HepG2 (cell line): ENCODE data around the gene NCOA1. TPM values are rescaled to one million over a fixed set of nuclear protein-coding genes. Genes with fewer than 3 reads are reported as not detected.
A peak's percentile ranks its signal among the peaks of the same experiment; 100 is the strongest.

ENCODE experiments used
- CERS6 ChIP-seq: sonication (generic); formaldehyde crosslinking; IDR thresholded peaks from 2 replicates; pipeline ENCODE4 v1.5.0; 2020; ENCODE audit warnings: missing genetic modification reagents
- CREB1 ChIP-seq, 2 experiments: fragments of 450-650 bp in 1 of 2; IDR thresholded peaks; 2 replicates each; pipeline ENCODE4 v1.6.1; 2016 to 2017; ENCODE audit warnings: control low read depth in 1 of 2, mild to moderate bottlenecking in 1 of 2, missing compliant biosample characterization in 1 of 2, missing genetic modification characterization in 1 of 2
- IKZF1 ChIP-seq: fragments of 450-650 bp; IDR thresholded peaks from 2 replicates; pipeline ENCODE4 v1.7.1; 2016
- ISX ChIP-seq: sonication (generic); formaldehyde crosslinking; conservative IDR thresholded peaks from 2 replicates; pipeline ENCODE4 v1.5.0; 2020; ENCODE audit warnings: missing genetic modification reagents
- MYC ChIP-seq: sonication (generic); formaldehyde crosslinking; IDR thresholded peaks from 2 replicates; pipeline ENCODE4 v1.9.0; 2021; ENCODE audit warnings: missing genetic modification reagents, borderline replicate concordance
- PHF8 ChIP-seq: sonication (generic); formaldehyde crosslinking; IDR thresholded peaks from 2 replicates; pipeline ENCODE4 v1.5.0; 2020; ENCODE audit warnings: missing genetic modification reagents
- SRSF1 ChIP-seq: fragments of 200-400 bp; formaldehyde crosslinking; optimal IDR thresholded peaks from 2 replicates; pipeline ENCODE3; 2017; ENCODE audit warnings: mild to moderate bottlenecking, low read depth, low read length, moderate library complexity
- TFAP4 ChIP-seq: sonication (generic); IDR thresholded peaks from 2 replicates; pipeline ENCODE4 v1.6.1; 2016; ENCODE audit warnings: low read depth, borderline replicate concordance
- TFDP1 ChIP-seq: IDR thresholded peaks from 2 replicates; pipeline ENCODE4 v1.6.1; 2016; ENCODE audit warnings: missing compliant biosample characterization, missing genetic modification reagents, borderline replicate concordance
- ZBTB43 ChIP-seq: sonication (generic); formaldehyde crosslinking; conservative IDR thresholded peaks from 2 replicates; pipeline ENCODE4 v1.4.0; 2020; ENCODE audit warnings: missing genetic modification reagents
- ZBTB46 ChIP-seq: sonication (generic); formaldehyde crosslinking; IDR thresholded peaks from 2 replicates; pipeline ENCODE4 v1.4.0; 2020; ENCODE audit warnings: mild to moderate bottlenecking, missing genetic modification reagents, borderline replicate concordance
- ZBTB7B ChIP-seq: sonication (generic); formaldehyde crosslinking; IDR thresholded peaks from 2 replicates; pipeline ENCODE4 v1.4.0; 2020; ENCODE audit warnings: missing genetic modification reagents
- ZNF17 ChIP-seq: sonication (generic); formaldehyde crosslinking; IDR thresholded peaks from 2 replicates; pipeline ENCODE4 v1.5.0; 2020; ENCODE audit warnings: mild to moderate bottlenecking, missing genetic modification reagents
- ZNF274 ChIP-seq: sonication (generic); formaldehyde crosslinking; IDR thresholded peaks from 2 replicates; pipeline ENCODE4 v1.5.1; 2020; ENCODE audit warnings: mild to moderate bottlenecking, missing genetic modification reagents
- ZNF382 ChIP-seq: sonication (generic); formaldehyde crosslinking; IDR thresholded peaks from 2 replicates; pipeline ENCODE4 v1.5.0; 2020; ENCODE audit warnings: missing genetic modification reagents, mild to moderate bottlenecking, borderline replicate concordance
- ZNF44 ChIP-seq: sonication (generic); formaldehyde crosslinking; IDR thresholded peaks from 2 replicates; pipeline ENCODE4 v1.5.1; 2020; ENCODE audit warnings: mild to moderate bottlenecking, missing genetic modification reagents
- ZNF558 ChIP-seq: sonication (generic); formaldehyde crosslinking; IDR thresholded peaks from 2 replicates; pipeline ENCODE4 v1.9.0; 2022; ENCODE audit warnings: mild to moderate bottlenecking, missing genetic modification reagents, borderline replicate concordance
- ZNF607 ChIP-seq: sonication (generic); formaldehyde crosslinking; IDR thresholded peaks from 2 replicates; pipeline ENCODE4 v1.5.1; 2020; ENCODE audit warnings: missing genetic modification reagents, mild to moderate bottlenecking, borderline replicate concordance
- ZNF776 ChIP-seq: sonication (generic); formaldehyde crosslinking; IDR thresholded peaks from 2 replicates; pipeline ENCODE4 v1.4.0; 2020; ENCODE audit warnings: mild to moderate bottlenecking, missing genetic modification reagents
- ZXDC ChIP-seq: sonication (generic); formaldehyde crosslinking; IDR thresholded peaks from 2 replicates; pipeline ENCODE4 v1.5.0; 2020; ENCODE audit warnings: mild to moderate bottlenecking, missing genetic modification reagents
- polyA plus RNA-seq, 8 experiments: library from polyadenylated mRNA; depleted of rRNA in 3 of 8; stranded (reverse) in 7 of 8; unstranded in 1 of 8; fragments of >200 nt; fragmentation: Illumina TruSeq in 4 of 8; extraction: Trizol in 4 of 8; gene quantifications; 2 replicates each; pipeline versions ENCODE4 v1.2.1 to v1.2.3, GENCODE V29; 2011 to 2016; ENCODE audit warnings: low read depth in 4 of 8, missing spikeins in 1 of 8, mixed read lengths in 1 of 8; ENCODE audit not compliant: insufficient read depth in 1 of 8
- total RNA-seq, 5 experiments: library from RNA; depleted of rRNA; stranded (reverse); fragments of >200 nt; fragmentation: Illumina TruSeq; extraction: Trizol; gene quantifications; 2 replicates each; pipeline ENCODE4 v1.2.3, GENCODE V29; 2016; ENCODE audit warnings: low read depth in 1 of 5

Gene NCOA1
- total and polyA plus RNA-seq, 2 of the 13 experiments (the other 11 are each of a cell fraction or from before 2014, with no cell fraction given): 10.0 to 10.4 TPM

- TF ChIP-seq CREB1 (IDR thresholded peaks at IDR 0.05): no peak
- TF ChIP-seq CREB1 (CRISPR knock-in tag; IDR thresholded peaks at IDR 0.05): no peak
- no peak for TF ChIP-seq ZBTB7B (CRISPR knock-in tag)
- TF ChIP-seq ZNF776 (CRISPR knock-in tag): no peak
- TF ChIP-seq ZNF274: no peak; the same call in 1 of the 2 replicates
- peak; percentile 27 for TF ChIP-seq SRSF1
- peak; percentile 87 for TF ChIP-seq PHF8 (CRISPR knock-in tag)
- TF ChIP-seq ZXDC (CRISPR knock-in tag): no peak
- no peak for TF ChIP-seq ZNF558 (CRISPR knock-in tag)
- 0 out of 2 replicates have a peak, but pooled peaks have one; percentile 12 for TF ChIP-seq ZNF607 (CRISPR knock-in tag)
- TF ChIP-seq ZNF44 (CRISPR knock-in tag): no peak
- TF ChIP-seq ZBTB46: no peak
- no peak for TF ChIP-seq ZBTB43
- TF ChIP-seq ZNF17 (CRISPR knock-in tag): no peak
- no peak for TF ChIP-seq IKZF1
- peak; percentile 60; the same call in 1 of the 2 replicates for TF ChIP-seq TFDP1 (CRISPR knock-in tag)
- TF ChIP-seq TFAP4: no peak
- TF ChIP-seq MYC (CRISPR knock-in tag): peak; percentile 18; the same call in 1 of the 2 replicates
- TF ChIP-seq CERS6: no peak
- TF ChIP-seq ZNF382 (CRISPR knock-in tag): no peak
- no peak for TF ChIP-seq ISX (CRISPR knock-in tag)
Measured at GRCh38 chr2:24490690-24491541, at the start of gene NCOA1 (continued).
